GM15510 (cell line): ENCODE data around the gene TRMT61B.

ENCODE experiments used
- POLR2A ChIP-seq: IDR thresholded peaks from 3 replicates; pipeline ENCODE4 v1.6.1; 2011; ENCODE audit warnings: borderline replicate concordance; ENCODE audit not compliant: insufficient read length; ENCODE audit errors: extremely low read depth

The TRMT61B gene

DNA sequence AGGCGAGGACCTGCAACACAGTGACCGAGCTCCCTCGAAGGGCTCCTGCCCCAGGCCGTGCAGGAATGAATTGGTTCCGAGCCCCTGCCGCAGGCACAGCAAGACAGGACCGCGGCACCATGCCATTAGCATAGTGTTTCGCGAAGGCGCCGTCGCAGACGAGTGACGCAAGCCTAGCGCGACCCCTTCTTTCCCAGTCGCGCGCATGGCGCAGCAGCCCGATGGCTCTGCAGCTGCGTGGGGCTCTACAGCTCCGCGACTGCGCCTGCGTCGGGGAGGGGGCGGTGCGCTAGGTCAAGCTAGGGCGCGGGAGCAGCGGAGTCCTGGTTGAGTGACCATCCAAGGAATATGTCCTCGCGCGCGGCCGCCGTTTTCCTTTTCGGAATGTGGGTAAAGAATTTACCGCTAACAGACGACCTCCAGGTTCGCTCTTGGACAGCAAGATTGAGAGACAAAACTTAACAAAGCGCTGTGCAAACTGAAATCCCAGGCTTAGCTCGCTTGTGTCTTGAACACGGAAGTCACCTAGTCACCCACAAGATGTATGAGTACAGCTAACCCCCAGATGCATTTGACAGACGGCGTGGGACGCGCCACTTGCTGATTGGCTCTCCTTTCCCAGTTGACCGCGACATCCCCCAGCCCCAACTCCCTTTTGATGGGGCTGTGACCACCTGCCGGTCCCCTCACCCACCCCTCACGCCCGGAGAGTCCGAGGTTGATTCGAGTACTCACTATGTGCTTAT, at the start of gene TRMT61B:
TSS of gene TRMT61B (minus strand) at position 164 of the 746 bp plus-strand sequence. CDS start at position 132, 32 bp downstream.
- TF ChIP-seq POLR2A, result peak; percentile 95

DNA sequence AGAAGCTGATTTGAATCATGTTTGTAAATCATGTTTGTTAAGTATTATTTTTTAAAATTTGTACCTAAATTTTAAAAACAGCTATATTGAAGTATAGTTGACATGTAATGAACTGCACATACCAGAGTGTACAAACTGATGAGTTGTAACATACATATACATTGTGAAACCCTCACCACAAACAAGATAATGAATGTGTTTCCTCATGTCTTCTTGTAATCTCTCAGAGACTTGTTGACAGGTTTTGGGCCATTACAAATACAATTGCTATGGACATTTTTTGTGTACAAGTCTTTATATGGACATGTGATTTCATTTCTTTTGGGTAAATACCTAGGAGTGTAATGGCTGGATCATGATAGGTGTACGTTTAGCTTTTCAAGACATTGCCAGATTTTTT, 45.8 kb upstream of the TRMT61B start:
- no peak for TF ChIP-seq POLR2A

DNA sequence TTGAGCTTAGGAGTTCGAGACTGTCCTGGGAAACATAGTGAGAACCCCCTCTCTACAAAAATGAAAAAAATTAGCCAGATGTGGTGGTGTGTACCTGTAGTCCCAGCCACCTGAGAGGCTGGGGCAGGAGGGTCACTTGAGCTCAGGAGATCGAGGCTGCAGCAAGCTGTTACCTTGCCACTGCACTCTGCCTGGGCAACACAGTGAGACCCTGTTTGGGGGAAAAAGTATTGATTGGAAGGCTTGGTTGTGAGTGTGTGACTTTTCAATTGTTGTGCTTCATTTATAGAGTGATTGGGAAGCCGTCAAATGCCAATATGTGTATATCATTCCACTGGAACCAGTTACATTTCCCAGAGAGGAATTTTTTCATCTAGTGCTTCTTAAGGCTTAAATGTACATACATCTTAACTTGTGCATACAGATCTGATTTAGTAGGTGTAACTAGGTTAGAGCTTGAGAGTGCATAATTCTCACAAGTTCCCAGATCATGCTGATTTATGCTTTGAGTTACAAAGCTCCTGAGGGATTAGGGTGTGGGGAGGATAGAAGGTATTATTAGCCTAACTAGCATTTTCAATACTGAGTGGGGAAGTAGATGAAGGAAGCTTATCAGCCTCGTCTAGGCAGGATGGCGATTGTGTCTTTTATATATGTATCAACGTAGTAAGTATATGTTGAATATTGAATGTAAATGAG, 39.7 kb upstream of the TRMT61B start:
- no peak for TF ChIP-seq POLR2A

DNA sequence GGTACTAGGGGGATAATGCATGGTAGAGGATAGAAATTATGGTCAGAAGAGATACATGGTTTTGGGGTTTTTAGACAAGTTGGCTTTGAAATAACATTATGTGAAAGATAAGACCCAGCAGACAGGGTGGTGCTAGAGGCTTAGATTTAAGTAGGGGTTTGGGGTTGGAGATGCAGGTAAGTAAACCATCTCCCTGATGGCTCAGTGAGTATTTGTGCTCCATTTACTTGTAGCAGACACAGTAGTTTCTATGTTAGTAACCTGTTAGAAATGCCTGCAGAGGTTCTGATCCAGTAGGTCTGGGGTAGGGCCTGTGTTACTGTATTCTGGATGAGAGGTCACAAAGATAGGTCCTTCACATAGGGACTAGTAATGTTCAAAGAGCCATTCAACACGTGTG, 38.1 kb upstream of the TRMT61B start:
- no peak for TF ChIP-seq POLR2A

DNA sequence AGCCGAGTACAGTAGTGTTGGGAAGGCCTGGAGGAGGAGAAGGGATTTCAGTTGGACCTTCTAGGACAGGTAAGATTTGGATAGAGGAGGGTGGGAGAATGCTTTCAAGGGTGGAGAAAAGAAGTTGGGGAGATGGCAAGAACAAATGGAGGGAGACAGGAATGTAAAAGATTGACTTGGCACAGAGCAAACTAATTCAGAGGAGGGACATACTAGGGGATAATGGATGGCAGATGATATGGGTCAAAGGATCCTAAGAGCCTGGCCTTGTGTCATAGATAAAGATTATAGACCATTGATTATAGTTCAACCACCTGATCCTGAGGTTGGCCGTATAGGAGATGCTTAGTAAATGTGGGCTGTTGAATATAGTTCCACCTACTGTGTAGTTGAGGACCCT, 36.7 kb upstream of the TRMT61B start:
- TF ChIP-seq POLR2A, result no peak

DNA sequence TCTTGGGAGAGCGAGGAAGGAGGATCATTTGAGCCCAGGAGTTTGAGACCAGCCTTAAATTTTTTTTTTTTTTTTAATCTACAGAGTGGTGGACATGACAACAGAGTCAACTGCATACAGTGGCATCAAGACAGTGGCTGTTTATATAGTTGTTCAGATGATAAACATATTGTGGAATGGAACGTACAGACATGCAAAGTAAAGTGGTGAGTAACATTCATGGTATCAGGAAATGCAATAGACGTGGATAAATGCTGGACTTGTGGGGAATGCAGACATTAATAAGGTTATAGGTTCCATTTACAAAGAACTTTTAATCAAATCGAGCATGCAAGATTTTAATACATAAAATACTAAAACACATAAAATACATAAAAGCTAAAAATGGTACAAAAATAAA, 36.3 kb upstream of the TRMT61B start:
- no peak for TF ChIP-seq POLR2A

DNA sequence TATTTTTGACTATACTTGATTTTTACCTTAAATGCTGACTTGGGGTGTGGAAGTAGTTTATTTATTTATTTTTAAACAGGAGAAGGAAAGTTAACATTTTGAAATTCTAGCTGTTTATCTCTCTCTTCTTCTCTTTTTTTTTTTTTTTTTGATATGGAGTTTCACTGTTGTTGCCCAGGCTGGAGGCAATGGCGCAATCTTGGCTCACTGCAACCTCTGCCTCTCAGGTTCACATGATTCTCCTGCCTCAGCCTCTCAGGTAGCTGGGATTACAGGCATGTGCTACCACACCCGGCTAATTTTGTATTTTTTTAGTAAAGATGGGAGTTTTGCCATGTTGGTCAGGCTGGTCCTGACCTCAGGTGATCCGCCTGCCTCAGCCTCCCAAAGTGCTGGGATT, 35.4 kb upstream of the TRMT61B start:
- no peak for TF ChIP-seq POLR2A

DNA sequence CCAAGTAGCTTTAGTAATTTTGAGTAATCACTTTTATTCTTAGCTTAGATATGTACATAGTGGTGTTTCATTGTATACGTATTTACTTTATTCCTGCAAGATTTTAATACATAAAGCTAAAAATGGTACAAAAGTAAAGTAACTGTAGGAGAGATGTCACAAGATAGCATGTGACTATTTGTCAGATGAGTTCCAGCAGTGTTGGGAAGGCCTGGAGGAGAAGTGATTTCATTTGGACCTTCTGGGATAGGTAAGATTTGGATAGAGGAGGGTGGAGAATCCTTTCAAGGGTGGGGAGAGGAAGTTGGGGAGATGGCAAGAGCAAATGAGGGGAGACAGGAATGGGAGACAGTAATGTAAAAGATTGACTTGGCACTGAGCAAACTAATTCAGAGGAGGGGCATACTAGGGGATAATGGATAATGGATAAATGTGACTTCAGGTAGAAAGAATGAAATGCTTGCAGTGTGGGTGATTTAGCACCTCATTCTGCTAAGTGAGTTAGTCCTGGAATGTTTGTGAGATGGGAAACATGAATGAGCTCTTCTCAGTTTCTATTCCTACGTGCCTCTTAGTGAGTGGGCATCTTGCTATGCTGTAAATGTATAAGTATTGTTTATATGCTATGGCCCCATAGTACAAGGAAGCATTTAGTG, 34.8 kb upstream of the TRMT61B start:
- TF ChIP-seq POLR2A, result no peak

DNA sequence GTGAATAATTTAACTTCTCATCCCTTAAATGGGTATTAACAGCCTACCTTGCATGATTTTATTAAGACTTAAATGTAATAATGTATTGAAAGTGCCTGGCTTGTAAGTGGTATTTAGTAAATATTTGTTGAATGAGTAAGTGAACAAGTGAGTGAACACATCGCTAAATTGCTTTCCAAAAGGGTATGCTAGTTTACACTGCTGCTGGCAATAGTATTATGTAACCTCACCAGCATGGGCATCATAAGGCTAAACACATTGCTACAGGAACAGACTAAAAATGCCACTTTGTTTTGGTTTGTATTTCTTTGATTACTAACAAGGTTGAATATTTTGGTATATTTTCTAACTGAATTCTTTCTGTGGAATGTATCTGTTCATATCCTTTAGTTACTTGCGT, 34.2 kb upstream of the TRMT61B start:
- no peak for TF ChIP-seq POLR2A

DNA sequence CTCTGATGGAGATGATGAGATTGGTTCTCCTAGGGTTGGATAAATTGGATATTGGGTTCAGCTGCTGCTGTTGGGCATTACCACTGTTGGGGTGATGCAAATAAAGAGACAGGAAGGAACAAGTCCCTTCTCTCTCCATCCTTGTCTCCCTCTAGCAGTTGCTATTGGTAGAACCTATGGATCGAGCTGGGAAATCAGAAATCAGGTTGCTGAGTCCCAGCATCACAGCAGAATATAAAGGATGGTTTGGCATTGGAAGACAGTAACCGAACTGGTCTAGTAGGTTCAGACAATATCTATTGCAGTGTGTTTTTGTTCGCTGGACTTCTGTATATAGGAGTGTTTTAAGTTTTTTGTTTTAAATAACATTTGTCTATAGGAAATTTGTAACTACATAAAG, 32.5 kb upstream of the TRMT61B start:
- no peak for TF ChIP-seq POLR2A

DNA sequence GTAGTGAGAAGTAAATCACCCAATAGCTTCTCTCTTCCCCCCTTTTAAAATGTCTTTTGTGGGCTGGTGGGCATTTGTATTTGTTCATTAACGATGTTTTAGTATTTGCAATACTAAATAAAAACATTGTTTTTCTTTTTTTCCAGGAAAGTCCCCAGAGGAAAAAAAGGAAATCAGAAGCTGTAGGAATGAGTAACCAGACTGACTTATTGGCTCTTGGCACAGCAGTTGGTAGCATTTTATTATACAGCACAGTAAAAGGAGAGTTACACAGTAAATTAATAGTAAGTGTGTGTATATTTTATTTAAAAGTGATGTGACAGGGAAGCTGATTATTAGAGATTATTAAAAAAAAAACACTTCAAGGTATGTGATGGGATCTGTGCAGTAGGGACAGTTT, 31.7 kb upstream of the TRMT61B start:
- no peak for TF ChIP-seq POLR2A

DNA sequence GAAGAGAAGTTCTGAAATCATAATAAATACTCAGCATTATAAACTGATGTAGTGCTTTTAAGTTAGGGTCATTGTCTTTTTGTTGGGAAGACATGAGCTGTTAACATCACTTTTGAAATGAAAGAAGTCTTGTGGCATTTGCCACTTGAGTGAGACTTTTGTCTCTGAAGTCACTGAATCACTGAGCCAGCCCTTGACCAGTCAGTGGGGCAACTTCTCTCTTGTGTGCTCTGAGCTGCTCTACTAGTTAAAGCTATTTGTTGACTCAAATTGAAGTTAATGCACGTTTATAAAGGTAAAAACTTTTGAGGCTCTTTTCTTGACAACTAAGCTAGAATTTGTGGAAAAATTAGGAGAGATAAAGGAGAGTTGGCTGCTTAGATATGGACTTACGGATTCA, 31.1 kb upstream of the TRMT61B start:
- no peak for TF ChIP-seq POLR2A

DNA sequence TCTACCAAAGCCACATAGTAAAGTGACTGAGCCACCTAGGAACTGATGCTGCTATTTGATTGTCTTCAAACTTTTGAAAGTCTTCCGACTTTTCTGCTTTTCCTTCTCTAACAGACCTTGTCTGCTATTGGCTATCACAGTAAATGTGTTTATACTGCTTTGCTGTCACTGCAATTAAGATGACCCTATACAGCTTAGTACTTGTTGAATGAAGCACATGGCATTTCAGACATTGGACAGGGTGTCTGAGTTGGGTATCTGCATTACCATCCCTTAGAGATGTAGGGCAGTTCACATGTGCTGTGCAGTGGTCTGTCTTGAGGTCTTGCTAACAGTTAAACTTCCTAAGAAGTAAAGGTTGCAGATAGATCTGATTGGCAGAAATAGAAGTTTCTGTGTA, 27.9 kb upstream of the TRMT61B start:
- TF ChIP-seq POLR2A, result no peak

DNA sequence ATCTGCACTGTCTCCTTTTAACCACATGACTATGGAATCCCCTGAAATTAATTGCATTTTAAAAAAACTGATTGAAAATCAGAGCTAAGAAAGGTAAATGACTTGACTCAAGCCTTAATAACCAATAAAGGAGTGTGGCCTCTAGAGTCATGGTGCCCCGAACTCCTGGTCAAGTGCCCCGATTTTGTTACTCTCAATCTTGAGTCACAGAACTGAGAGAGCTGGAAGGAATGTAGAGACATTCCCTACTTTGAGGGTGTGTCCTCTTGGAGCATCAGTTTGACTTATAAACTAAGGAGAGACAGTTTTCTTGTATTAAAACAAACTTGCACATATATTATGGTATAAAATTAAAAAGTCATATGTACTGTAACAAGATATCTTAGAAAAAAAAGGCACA, 26.8 kb upstream of the TRMT61B start:
- no peak for TF ChIP-seq POLR2A

DNA sequence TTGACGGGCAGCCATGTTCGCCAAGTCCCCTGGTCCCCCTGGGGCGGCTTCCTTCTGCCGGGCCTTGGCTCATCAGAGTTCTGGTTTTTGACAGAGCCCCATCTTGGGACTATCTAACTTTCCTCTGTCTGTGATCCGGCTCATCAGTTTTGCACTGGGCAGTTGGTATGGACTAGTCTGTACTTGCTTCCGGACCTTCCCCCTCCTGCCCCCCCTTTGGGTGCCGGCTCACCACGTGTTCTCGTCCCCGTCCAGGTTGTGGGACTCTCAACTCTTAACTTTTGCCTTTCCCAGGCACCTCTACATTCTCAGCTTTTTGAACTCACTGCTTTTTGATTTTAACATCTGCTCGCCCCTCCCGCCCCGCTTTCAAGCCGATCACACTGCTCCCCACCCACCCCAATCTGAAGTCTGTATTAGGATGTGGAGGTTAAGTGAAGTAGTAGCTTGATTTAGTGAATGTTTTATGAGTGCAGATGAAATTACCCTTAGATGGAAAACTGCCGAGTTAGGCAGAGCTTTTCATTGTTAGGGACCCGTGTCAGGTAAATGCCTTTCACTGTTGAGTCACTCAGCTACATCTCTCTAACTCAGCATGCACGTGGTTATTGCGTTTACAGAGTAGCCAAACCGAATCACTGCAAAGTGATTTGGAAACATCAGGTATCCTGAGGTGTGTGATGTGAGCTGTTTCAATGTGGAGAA, 25.2 kb upstream of the TRMT61B start:
- TF ChIP-seq POLR2A, result peak; percentile 17

DNA sequence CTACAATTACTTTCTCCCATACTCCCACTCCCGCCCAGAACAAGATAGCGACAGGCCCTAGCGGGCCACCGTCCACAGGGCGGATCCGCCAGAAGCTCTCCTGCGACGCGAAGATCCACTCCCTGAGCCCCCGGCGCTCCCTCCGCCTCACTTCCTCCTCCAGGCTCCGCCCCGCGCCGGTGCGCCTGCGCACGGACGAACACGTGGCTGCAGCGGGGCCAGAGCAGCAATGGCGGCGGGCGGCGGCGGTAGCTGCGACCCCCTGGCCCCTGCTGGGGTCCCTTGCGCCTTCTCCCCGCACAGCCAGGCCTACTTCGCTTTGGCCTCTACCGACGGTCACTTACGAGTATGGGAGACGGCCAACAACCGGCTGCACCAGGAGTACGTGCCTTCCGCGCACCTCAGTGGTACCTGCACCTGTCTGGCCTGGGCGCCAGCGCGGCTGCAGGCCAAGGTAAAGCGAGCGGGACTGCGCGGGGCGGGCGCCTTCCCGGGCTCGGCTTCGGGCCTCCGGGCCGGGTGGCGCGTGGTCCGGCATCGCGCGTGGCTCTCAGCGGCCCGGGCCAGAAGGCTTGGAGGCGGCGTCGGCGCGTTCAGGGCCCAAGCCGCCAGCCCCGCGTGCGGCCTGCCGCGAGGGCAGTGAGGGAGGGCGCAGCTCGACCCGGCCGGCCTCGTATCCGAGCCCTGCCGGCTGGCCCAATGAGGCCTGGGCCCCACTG, 24.5 kb upstream of the TRMT61B start, which contains the start of gene WDR43:
TSS of gene WDR43 (plus strand) at position 198 of the 719 bp plus-strand sequence. CDS start at position 230, 32 bp downstream.
- peak; percentile 93 for TF ChIP-seq POLR2A
